NOMO-1 treated with DMSO at 0.1 percent for 48 hours (cell line): ENCODE results near the gene PAX6.

Experiments
- DNase-seq: peaks from one replicate; lab custom pipeline; 2025; ENCODE audit not compliant: unreplicated experiment; lab: John Stamatoyannopoulos, UW

PAX6 gene

DNA sequence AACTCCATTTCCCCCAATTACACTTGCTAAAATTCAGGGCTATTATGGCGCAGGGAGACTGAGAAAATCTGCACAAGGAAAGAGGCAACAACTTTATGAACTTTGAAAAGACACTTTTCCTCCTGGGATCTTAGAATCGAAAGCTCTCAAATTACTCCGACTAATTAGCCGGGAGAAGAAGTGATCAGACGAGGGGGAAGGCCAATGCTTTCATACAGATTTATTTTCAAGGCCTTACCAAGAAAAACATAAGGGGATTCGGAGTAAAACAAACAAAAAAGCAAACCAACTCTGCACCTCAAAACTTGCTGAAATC lies 1.6 kb downstream of the PAX6 start:
- DNase-seq, result no peak

GRCh38 chr11:31808721-31809540 lies 2.2 kb downstream of the PAX6 start:
- no peak for DNase-seq

- no peak for DNase-seq
Observed at GRCh38 chr11:31807799-31808667, 3.1 kb downstream of the PAX6 start.

GRCh38 chr11:31806928-31807798 lies 4.0 kb downstream of the PAX6 start:
- DNase-seq, result no peak

DNA sequence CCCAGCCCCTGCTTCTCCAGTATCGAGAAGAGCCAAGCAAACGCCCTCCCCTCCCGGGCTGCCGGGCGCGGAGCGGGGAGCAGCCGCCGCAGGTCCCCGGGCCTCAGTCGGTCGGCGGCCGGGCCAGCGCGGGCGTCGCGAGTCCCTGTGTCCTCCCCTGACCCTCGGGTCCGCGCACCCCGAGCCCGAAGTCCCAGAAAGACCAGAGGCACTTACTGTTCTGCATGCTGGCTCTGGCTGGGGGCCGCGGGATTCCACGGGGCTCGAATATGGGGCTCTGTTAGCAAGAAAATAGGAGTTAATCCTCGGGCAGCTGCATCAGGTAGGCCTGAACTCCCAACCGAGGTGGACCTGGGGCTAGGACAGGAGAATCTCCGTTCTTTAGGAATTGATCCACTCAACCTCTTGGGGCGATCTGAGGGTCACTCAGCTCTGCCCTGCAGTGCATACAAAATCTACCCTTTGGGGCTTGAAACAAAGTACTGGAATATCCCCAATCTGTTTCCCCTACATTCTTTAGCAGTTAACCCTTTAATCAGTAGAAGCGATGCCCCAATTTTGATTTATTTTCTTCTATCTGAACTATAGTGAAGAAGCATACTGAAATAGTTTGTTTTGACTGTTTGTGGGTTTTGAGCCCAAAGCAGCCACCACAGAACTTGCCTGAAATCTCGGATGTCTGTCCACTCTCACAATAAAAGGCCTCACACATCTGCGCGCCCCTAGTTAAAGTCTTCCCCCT lies 4.8 kb downstream of the PAX6 start:
- no peak for DNase-seq

GRCh38 chr11:31805629-31806185 lies 5.4 kb downstream of the PAX6 start:
- DNase-seq, result no peak

DNA sequence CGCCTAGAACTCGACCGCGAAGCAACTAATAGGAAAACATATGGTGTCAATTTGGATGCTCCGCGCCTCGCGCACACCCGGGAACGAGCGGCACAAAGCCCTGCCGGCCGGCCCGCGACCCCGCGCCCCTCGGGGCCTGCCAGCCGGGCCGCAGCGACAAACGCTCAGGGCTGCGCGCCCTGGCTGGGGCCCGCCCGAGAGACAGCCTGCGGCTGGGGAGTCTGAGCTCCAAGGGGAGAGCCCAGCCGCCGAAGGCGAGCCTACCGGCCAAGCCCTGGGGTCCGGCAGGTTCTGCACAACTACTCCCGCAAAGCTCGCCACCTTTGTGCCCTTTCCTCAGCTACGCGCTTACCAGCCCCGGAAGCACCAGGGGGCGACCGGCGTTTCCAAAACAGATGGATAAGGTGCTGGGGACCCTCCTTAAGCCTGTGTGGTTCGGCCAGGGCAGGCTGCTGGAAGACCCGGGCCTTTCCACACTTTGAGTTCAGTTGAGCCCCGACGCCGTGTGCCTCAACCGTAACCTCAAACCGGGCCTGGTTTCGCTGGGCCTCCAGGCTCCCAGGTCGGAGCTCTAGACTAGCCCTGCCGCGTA lies 6.0 kb downstream of the PAX6 start:
- DNase-seq, result no peak

GRCh38 chr11:31804312-31805036 lies 6.6 kb downstream of the PAX6 start:
- DNase-seq, result no peak

DNA sequence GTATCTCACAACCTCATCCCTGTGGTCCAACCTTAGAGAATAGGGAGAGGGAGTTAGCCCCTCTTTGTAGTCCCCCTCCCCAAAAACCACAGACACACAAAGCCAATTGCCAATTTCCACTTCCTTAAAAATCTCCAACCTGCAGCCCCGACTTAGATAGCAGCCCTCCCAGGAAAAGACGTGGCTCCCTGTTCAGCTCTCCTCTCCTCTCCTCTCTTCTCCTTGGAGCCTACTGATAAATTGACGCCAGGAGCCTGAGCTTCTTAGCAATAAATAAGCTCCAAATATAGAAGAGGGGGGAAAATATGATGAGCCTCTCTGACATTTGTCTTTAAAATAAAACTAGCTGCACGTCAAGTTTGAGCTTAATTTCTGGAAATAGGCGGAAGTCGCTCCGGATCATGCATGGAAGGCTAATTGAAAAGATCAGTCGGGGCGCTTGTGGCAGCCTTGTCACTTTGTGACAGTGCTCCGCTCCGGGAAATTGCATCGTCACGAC lies 7.3 kb downstream of the PAX6 start:
- no peak for DNase-seq

DNA sequence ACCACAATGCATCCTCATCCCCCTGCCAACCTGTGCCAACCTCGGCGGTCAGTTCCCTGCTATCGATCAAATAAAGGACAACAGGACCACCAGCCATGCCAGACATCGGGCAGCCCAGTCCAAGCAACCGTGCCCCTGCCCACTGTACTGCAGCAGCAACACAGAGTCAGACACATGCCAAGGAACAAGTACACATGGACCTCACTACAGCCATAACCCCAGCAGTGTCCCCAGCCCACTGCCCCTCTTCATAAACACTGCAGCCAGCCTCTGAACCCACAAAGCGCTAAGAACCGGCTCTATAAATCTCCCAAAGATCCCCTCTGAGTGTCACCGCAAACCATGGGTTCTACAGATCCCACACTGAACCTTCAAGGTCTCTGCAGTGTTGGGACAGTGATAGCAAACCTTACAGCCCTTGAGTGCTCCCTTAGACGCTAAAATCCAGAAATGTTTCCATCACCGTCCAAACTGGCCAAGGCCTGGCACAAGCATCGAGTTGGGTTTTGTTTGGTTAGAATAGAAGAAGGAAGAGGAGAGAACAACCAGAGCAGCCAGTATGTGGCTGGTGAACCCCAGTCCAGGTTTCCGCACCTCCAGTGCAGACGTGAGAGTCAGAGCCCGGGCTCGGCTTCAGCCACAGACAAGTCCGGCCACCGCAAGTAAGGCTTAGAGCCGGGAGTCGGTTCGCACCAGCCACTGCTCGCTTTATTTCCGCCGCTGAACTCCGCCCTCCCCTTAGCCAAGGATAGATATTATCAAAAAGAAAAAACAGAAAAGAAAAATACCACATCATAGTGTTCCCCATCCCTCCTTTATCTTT lies 7.9 kb downstream of the PAX6 start:
- DNase-seq, result no peak

GRCh38 chr11:31802609-31802989 lies 8.5 kb downstream of the PAX6 start:
- DNase-seq, result no peak

GRCh38 chr11:31802000-31802551 lies 9.0 kb downstream of the PAX6 start:
- DNase-seq, result no peak

- DNase-seq, result no peak
Observed at GRCh38 chr11:31801298-31801702, 9.8 kb downstream of the PAX6 start.

GRCh38 chr11:31800398-31801265 lies 10.5 kb downstream of the PAX6 start:
- no peak for DNase-seq

DNA sequence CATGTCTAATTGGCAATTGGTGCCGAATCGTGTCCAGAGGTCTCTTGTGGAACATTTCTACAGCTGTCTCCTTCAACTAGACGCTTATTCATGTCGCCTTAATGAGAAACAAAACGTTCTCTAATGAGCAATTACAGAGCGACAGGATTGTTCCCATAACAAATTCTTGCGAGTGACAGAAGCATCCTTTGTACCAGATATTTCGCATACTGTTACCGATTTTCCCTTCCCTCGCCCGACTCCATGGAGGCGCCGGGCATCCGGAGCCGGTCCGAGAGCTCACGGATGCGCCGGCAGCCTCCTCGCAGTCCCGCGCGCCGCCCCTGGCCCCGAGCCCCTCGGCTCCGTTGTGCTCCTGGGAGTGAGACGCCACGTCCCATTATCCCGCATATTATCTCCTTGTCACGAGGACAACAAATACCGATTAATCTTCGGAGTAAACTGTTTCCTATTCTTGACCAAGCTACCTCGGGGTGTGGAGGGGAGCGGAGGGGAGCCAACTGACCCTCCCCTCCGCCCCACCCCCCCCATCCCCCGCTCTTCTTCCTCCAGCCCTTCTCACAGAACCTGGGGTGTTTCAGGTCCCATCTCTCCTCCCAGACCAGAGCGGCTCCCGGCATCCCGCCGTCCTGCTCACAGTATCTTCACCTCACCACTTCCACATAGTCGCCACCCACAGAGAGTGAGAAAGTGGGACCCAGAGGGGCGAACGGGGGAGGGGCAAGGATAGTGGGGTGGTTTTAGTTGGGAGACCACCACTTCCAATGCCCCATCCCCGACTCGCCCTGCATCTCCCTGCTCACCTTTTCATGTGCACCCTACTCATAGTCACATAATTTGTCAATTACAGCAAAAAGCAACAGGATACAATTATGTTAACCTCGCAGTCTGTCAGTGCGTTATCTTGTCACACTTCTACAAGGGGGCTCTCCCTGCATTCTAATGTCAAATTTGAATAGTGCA lies 11.4 kb downstream of the PAX6 start:
- DNase-seq, result no peak
